Glutamatergic neuron (in vitro differentiated cells): ENCODE measurements around the gene MR1. TPM values are rescaled to one million over a fixed set of nuclear protein-coding genes. Genes with fewer than 3 reads are reported as not detected.

Source experiments
- DNase-seq: peaks from one replicate; pipeline ENCODE4 v3.0.0; 2022
- H3K27ac Mint-ChIP-seq: one replicate; pipeline ENCODE4 v1.8.0; 2020; ENCODE audit warnings: mild to moderate bottlenecking, mixed read lengths, inconsistent platforms; ENCODE audit not compliant: unreplicated experiment
- H3K27me3 Mint-ChIP-seq: one replicate; pipeline ENCODE4 v1.8.0; 2020; ENCODE audit warnings: mild to moderate bottlenecking, moderate library complexity, mixed read lengths, inconsistent platforms; ENCODE audit not compliant: unreplicated experiment
- H3K36me3 Mint-ChIP-seq: one replicate; pipeline ENCODE4 v1.8.0; 2020; ENCODE audit warnings: mild to moderate bottlenecking, mixed read lengths, inconsistent platforms; ENCODE audit not compliant: unreplicated experiment
- H3K4me1 Mint-ChIP-seq: one replicate; pipeline ENCODE4 v1.8.0; 2020; ENCODE audit warnings: mild to moderate bottlenecking, low read depth, mixed read lengths, inconsistent platforms; ENCODE audit not compliant: unreplicated experiment
- H3K4me3 Mint-ChIP-seq: one replicate; pipeline ENCODE4 v1.8.0; 2020; ENCODE audit warnings: mild to moderate bottlenecking, mixed read lengths, inconsistent platforms; ENCODE audit not compliant: unreplicated experiment
- H3K9me3 Mint-ChIP-seq: one replicate; pipeline ENCODE4 v1.8.0; 2020; ENCODE audit warnings: mild to moderate bottlenecking, moderate library complexity, mixed read lengths, inconsistent platforms; ENCODE audit not compliant: unreplicated experiment
- total RNA-seq: library from RNA; stranded (reverse); fragmentation: NEBNext Ultra II Directional; extraction: Animal tissue kit (Norgen Biotek cat#: 25700); gene quantifications from one replicate; pipeline ENCODE4 v1.2.1, GENCODE V29; 2021; ENCODE audit not compliant: unreplicated experiment
- TF ChIP-seq, protein P1 (sequence below): fragments of 200-600 bp; sonication (generic); IDR thresholded peaks from one replicate; pipeline ENCODE4 v1.5.0; 2021; ENCODE audit not compliant: partially characterized antibody, unreplicated experiment

The MR1 gene
- total RNA-seq, 1 donor from 2014 or later, result not detected

DNA sequence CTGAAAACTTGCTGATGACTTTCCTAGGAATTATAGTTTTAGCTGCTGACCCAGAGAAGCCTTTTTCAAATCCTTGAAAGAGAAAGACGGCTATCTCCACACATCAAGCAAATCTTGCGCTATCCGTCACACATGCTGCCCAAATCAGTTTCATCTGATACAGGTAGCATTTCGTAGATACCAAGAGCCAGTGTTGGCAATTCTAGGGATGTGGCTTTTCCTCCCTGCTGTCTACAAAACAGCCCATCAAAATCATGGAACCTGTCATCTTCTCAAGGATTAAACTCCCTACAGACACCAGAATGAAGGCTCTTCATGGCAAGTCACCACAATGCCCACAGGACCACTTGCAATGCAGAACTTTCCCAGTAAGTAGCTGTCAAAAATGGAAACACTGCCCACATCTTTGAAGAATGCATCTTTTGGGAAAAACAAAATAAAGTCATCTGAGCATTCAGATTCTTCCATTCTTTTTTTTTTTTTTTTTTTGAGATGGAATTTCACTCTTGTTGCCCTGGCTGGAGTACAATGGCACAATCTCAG, 21.5 kb upstream of the MR1 start:
- TF ChIP-seq, protein P1, sequence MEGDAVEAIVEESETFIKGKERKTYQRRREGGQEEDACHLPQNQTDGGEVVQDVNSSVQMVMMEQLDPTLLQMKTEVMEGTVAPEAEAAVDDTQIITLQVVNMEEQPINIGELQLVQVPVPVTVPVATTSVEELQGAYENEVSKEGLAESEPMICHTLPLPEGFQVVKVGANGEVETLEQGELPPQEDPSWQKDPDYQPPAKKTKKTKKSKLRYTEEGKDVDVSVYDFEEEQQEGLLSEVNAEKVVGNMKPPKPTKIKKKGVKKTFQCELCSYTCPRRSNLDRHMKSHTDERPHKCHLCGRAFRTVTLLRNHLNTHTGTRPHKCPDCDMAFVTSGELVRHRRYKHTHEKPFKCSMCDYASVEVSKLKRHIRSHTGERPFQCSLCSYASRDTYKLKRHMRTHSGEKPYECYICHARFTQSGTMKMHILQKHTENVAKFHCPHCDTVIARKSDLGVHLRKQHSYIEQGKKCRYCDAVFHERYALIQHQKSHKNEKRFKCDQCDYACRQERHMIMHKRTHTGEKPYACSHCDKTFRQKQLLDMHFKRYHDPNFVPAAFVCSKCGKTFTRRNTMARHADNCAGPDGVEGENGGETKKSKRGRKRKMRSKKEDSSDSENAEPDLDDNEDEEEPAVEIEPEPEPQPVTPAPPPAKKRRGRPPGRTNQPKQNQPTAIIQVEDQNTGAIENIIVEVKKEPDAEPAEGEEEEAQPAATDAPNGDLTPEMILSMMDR, result no peak
- peaks cover 6% of the 10 kb centered on the region for H3K4me1 Mint-ChIP-seq
- no peak overlapping the region for H3K4me3 Mint-ChIP-seq
- H3K9me3 Mint-ChIP-seq, result no peaks in the 10 kb centered on the region
- H3K36me3 Mint-ChIP-seq, result no peaks in the 10 kb centered on the region
- H3K27ac Mint-ChIP-seq, result no peak overlapping the region
- no peaks in the 10 kb centered on the region for H3K27me3 Mint-ChIP-seq
- no peak for DNase-seq

DNA sequence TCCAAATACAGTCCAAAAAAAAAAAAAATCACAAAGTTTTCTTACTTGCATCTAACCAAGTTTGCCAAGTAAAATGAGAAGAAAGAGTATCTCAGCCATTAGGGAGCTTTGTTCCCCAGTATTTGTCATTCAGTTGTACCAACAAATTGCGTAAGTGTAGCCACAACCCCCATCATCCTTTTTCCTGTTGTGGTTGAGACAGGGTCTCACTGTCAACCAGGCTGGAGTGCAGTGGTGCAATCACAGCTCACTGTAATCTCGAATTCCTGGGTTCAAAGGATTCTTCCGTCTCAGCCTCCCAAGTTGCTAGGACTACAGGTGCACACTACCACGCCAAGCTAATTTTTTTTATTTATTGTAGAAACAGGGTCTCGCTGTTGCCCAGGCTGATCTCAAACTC, 20.6 kb upstream of the MR1 start:
- Mint-ChIP-seq H3K27ac (no peak overlapping the region), H3K4me3 (no peak overlapping the region), H3K27me3 (no peaks in the 10 kb centered on the region), H3K9me3 (no peaks in the 10 kb centered on the region), H3K36me3 (no peaks in the 10 kb centered on the region), H3K4me1 (peaks cover 8% of the 10 kb centered on the region)
- no peak for DNase-seq
- TF ChIP-seq, protein P1, result no peak

DNA sequence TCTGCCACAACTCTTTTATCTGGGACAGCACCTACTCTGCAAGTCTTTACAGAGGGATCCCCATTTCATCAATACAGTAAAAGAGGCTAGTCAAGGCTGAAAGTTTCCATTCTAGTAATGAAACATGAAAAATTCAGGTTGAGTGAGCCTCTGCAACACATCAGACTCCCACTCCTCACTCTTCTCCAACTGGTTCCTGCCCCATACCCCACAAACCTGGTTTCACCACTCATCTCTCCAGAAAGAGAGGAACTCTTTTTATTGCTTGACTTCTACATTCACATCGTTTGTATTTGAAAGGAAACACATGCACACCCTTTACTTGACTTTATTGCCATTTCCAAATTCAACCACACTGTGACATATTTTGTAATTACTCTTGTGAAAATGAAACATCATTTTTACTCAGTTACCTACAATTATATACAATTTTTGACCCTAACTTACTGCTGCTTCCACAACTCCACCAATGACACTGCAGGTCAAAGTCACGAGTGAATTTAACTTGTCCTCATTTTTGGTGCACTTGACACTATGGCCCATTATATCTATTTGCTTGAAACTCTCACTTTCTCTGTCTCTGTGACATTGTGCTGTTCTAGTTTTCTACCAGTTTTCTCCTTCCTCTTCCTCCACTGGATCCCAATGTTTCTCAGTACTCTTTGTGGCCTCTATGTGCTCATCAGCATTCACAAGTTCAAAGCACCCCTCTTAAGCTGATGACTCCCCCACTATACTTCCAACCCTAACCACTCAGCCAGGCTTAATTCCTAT, 19.1 kb upstream of the MR1 start:
- Mint-ChIP-seq H3K4me1 (peaks cover 11% of the 10 kb centered on the region), H3K27ac (no peak overlapping the region), H3K9me3 (no peaks in the 10 kb centered on the region), H3K36me3 (no peaks in the 10 kb centered on the region), H3K27me3 (no peaks in the 10 kb centered on the region), H3K4me3 (no peak overlapping the region)
- TF ChIP-seq, protein P1, result no peak
- DNase-seq, result no peak

DNA sequence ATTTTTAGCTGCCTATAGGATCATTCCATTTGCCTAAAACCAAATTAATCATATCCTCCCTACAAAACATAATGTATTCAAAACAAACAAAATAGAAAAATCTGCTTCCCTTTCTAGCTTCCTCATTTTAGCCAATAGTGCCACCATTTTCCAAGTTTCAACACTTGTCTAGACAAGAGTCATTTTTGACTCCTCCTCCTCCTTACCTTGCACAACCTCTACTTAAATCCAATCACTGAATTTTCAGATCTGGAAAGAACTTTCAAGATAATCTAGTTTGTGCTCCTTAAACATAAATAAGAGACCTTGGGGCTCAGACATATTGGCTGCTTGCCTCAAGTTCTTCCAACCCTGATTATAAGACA, 18.6 kb upstream of the MR1 start:
- H3K27me3 Mint-ChIP-seq, result no peaks in the 10 kb centered on the region
- TF ChIP-seq, protein P1, result no peak
- no peak overlapping the region for H3K4me3 Mint-ChIP-seq
- no peaks in the 10 kb centered on the region for H3K9me3 Mint-ChIP-seq
- peaks cover 12% of the 10 kb centered on the region for H3K4me1 Mint-ChIP-seq
- H3K36me3 Mint-ChIP-seq, result no peaks in the 10 kb centered on the region
- no peak overlapping the region for H3K27ac Mint-ChIP-seq
- no peak for DNase-seq

DNA sequence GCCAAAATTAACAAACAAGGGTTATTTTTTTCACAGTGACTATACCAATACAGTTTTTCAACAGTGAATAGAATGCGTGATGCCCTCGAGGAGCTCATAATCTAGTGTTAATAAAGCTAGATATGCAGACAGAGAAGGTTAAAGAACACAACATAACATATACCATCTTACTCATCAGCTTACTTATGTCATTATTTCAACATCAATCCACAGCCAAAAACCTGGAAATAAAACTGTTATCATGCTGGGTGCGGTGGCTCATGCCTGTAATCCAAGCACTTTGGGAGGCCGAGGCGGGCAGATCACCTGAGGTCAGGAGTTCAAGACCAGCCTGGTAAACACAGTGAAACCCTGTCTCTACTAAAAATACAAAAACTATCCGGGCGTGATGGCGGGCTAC, 17.2 kb upstream of the MR1 start:
- Mint-ChIP-seq H3K9me3 (peaks cover 1% of the 10 kb centered on the region), H3K36me3 (no peaks in the 10 kb centered on the region), H3K4me1 (peaks cover 20% of the 10 kb centered on the region), H3K27ac (no peak overlapping the region), H3K27me3 (no peaks in the 10 kb centered on the region), H3K4me3 (no peak overlapping the region)
- no peak for DNase-seq
- TF ChIP-seq, protein P1, result no peak
